Tibial artery (tissue), 4 donors: ENCODE measurements around the gene COX5A.

Source experiments
- DNase-seq, 2 donors: peaks; one replicate each; pipeline ENCODE4 v3.0.0-alpha.2; 2019
- H3K27ac ChIP-seq, 2 donors: fragments of 200-600 bp; sonication (generic) in 1 of 2; 1 replicate in 1 of 2; 2 replicates in 1 of 2; pipeline ENCODE4 v1.5.1; 2018 to 2019; ENCODE audit warnings: mild to moderate bottlenecking in 1 of 2
- H3K27me3 ChIP-seq, 2 donors: fragments of 200-600 bp; sonication (generic) in 1 of 2; one replicate each; pipeline versions ENCODE4 v1.5.1 to v1.6.0; 2016 to 2019
- H3K36me3 ChIP-seq, 3 donors: fragments of 200-600 bp; sonication (generic) in 2 of 3; one replicate each; pipeline ENCODE4 v1.5.1; 2016 to 2019; ENCODE audit warnings: mild to moderate bottlenecking in 2 of 3
- H3K4me1 ChIP-seq, 4 donors: fragments of 200-600 bp; sonication (generic) in 2 of 4; 1 replicate in 3 of 4; 2 replicates in 1 of 4; pipeline ENCODE4 v1.5.1; 2016 to 2019
- H3K4me3 ChIP-seq, 2 donors: fragments of 200-600 bp; sonication (generic) in 1 of 2; 1 replicate in 1 of 2; 2 replicates in 1 of 2; pipeline ENCODE4 v1.5.1; 2018 to 2019; ENCODE audit warnings: mild to moderate bottlenecking in 2 of 2
- H3K9me3 ChIP-seq, 3 donors: fragments of 200-600 bp; sonication (generic) in 1 of 3; one replicate each; pipeline ENCODE4 v1.5.1; 2016 to 2019
- intact Hi-C: fragments of 100-400 bp; cut with DNase I; formaldehyde crosslinking; loops from one replicate; pipeline ENCODE4 v1.15.0; 2023; ENCODE audit warnings: low total_unique reads
- TF ChIP-seq, protein P1 (sequence below), 2 experiments: fragments of 200-600 bp in 1 of 2; fragments of 450-650 bp in 1 of 2; IDR thresholded peaks; one replicate each; pipeline ENCODE4 v1.5.1; 2017 to 2019; ENCODE audit warnings: antibody characterized with exemption in 2 of 2, mild to moderate bottlenecking in 1 of 2, moderate library complexity in 1 of 2

The COX5A gene

DNA sequence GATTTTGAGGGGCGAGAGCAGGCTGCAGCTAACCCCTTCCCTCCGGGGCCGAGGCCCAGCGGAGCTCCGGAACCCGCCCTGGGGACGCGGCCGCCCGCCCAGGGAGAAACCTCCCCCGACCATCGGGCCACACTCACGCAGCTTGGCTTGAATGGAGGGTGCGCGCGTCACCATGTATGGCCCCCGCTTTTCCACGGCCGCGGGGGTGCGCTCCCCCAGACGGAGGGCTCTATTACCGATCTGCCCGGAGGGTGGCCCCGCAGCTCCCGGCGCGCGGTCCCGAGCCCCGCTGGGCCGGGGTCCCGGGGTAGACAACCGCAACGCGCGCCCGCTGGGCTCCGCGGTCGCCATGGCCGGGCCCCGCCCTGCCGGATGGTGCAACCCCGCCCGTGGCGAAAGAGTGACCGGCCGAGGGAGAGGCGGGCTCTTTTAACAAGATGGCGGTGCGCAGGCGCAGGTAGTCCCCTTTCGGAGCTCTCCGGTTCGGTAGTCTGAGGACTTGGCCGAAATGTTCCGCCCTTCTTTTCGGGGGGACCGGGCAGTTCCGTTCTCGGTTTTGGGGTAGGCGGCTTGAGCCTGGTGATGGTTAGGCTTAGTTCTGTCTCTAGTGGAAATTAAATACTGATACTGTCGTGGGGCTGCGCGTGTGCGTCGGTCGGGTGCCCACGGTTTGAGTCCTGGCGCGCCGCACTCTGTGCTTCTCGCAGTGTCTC, 31.3 kb downstream of the COX5A start, which contains the start of gene FAM219B:
TSS of gene FAM219B (minus strand) at position 402 of the 713 bp plus-strand sequence. CDS start at position 351, 51 bp downstream.
- peak; percentile 93 to 96 for DNase-seq
- peak within 1 kb of the TSS; percentile 92 to 94 for H3K4me3 ChIP-seq
- no peaks in the 10 kb centered on the region for H3K27me3 ChIP-seq
- H3K27ac ChIP-seq = peak within 1 kb of the TSS; percentile 95 to 97
- no peaks in the 10 kb centered on the region for H3K9me3 ChIP-seq
- peaks cover 5 to 30% (median 20%) of the 10 kb centered on the region in 4 donors for H3K4me1 ChIP-seq
- peaks cover 18 to 37% (median 33%) of the 10 kb centered on the region in 3 donors for H3K36me3 ChIP-seq
- intact Hi-C loops = loop anchor here (5.0 kb wide), 1 partner anchor 124 kb away; the partner anchor contains the start of gene CSK
- TF ChIP-seq, protein P1, sequence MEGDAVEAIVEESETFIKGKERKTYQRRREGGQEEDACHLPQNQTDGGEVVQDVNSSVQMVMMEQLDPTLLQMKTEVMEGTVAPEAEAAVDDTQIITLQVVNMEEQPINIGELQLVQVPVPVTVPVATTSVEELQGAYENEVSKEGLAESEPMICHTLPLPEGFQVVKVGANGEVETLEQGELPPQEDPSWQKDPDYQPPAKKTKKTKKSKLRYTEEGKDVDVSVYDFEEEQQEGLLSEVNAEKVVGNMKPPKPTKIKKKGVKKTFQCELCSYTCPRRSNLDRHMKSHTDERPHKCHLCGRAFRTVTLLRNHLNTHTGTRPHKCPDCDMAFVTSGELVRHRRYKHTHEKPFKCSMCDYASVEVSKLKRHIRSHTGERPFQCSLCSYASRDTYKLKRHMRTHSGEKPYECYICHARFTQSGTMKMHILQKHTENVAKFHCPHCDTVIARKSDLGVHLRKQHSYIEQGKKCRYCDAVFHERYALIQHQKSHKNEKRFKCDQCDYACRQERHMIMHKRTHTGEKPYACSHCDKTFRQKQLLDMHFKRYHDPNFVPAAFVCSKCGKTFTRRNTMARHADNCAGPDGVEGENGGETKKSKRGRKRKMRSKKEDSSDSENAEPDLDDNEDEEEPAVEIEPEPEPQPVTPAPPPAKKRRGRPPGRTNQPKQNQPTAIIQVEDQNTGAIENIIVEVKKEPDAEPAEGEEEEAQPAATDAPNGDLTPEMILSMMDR (IDR thresholded peaks at IDR 0.05) = no peak

DNA sequence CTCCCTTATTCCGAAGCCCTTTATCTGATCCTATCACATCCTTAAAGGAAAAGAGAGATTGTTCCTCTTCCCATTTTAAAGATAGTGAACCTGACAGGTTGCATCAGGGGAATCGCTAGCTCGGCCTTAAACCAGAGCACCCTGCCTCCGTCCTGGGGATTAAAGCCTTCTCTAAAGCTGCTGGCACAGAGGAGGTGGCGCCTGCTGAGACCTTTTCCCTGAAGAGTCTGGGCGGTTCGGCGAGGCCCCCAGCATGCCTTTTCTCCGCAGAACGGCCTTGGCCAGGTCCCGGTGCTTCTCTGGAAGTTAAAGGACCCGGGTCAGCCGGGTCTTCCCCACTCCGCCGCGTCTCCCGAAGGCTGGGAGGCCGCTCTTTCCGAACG, 31.8 kb downstream of the COX5A start:
- Histone ChIP-seq H3K9me3 (no peaks in the 10 kb centered on the region), H3K4me3 (peak overlapping the region; percentile 92 to 94), H3K27me3 (no peaks in the 10 kb centered on the region), H3K36me3 (peaks cover 18 to 36% (median 34%) of the 10 kb centered on the region in 3 donors), H3K4me1 (peaks cover 5 to 35% (median 22%) of the 10 kb centered on the region in 4 donors), H3K27ac (peak overlapping the region; percentile 95 to 97)
- intact Hi-C loops = loop anchor here (5.0 kb wide), 1 partner anchor 124 kb away; the partner anchor contains the start of gene CSK
- TF ChIP-seq, protein P1 (IDR thresholded peaks at IDR 0.05) = no peak
- peak in 1 of 2 donors; percentile 24 for DNase-seq

DNA sequence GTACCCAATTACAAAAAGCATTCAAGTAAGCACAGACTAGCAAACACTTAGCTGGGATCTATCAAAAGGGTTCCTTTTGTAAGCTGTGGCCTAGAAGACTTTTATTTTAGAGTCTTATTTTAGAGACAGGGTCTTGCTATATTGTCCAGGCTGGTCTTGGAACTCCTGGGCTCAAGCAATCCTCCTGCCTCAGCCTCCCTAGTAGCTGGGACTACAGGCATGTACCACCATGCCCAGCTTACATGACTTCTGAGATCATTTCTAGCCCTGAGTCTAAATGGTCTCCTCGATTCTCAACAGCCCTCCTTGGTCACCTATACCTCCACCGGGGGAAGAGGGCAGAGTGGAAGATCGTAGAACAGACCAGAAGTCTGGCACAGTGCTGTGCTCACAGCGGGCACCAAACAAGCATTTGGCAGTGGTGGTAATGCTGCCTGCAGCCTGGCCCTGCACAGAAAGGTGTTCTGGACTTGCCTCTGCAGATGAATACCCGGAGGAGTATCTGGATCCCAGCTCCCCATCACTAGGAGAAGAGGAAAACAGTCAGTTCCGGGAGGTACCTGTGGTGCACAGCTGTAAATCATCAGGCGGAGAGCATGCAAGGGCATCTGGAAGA, 33.6 kb downstream of the COX5A start:
- Histone ChIP-seq H3K4me3 (no peak overlapping the region), H3K36me3 (peaks cover 30 to 54% (median 51%) of the 10 kb centered on the region in 3 donors), H3K27ac (no peak overlapping the region), H3K27me3 (no peaks in the 10 kb centered on the region), H3K4me1 (peaks cover 5 to 36% (median 22%) of the 10 kb centered on the region in 4 donors), H3K9me3 (no peaks in the 10 kb centered on the region)
- TF ChIP-seq, protein P1 (IDR thresholded peaks at IDR 0.05) = no peak
- intact Hi-C loops = no loop called here
- DNase-seq = no peak

DNA sequence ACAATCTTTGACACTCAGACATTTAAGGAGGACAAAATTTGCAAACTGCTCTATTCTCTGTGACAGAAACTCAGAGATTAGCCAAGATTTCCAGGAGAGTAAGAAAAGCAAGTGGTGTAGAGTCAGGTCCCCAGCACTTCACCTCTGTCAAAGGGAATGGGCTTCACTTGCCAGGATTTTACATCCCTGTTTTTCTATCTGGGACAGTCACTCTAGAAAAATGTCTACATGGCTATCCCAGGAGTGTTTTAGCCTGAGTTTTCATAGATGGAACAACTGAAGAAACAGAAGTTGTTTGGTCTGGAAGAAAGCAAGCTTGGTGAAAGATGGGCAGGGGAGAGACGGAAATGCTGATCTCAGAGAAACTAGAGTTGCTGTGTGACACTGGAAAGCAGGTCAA, 34.2 kb downstream of the COX5A start:
- TF ChIP-seq, protein P1 (IDR thresholded peaks at IDR 0.05) = no peak
- no peak for DNase-seq
- Histone ChIP-seq H3K27me3 (no peaks in the 10 kb centered on the region), H3K27ac (no peak overlapping the region), H3K4me3 (no peak overlapping the region), H3K9me3 (no peaks in the 10 kb centered on the region), H3K36me3 (peaks cover 30 to 60% (median 57%) of the 10 kb centered on the region in 3 donors), H3K4me1 (peaks cover 5 to 36% (median 22%) of the 10 kb centered on the region in 4 donors)
- intact Hi-C loops = no loop called here

DNA sequence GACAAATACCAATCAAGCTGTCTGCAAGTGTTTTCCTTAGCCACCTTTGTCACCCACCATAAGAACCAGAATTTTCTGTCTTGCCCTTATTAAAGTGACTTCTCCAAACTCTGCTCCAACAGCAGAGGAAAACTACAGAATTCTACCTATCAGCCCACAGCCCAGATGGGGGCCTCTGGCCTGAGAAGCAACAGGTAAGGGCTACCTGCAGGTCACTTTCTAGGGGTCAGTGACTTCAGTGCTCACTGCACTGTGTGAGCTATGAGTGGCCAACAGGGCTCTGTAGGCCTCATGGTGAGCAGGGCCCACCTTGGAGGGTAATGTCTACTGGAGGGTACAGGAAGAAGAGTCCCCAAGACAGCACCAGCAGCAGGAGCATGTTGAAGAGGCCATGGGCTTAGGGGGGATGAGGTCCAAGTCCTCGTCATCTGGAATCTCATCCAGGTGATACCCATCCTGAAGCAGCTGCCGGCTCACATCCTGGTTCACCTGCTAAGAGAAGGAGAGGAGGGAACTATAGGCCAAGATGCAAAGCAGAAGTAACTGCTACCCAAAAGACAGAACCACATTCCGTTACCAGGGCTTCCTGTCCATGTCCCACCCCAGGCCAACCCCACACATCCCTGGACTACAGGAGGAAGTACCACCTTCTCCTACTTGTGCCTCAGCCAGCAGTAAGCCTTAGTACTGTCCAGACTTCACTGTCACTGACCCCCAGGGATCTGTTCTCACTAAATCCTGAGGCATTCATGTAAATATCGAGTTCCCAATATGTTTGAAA, 35.4 kb downstream of the COX5A start:
- peaks cover 5 to 33% (median 21%) of the 10 kb centered on the region in 4 donors for H3K4me1 ChIP-seq
- no peaks in the 10 kb centered on the region for H3K9me3 ChIP-seq
- TF ChIP-seq, protein P1 (IDR thresholded peaks at IDR 0.05) = no peak
- no peaks in the 10 kb centered on the region for H3K27me3 ChIP-seq
- DNase-seq = no peak
- intact Hi-C loops = no loop called here
- peaks cover 30 to 72% (median 61%) of the 10 kb centered on the region in 3 donors for H3K36me3 ChIP-seq
- no peak overlapping the region for H3K27ac ChIP-seq
- no peak overlapping the region for H3K4me3 ChIP-seq
